ENCODE data around the gene VTCN1. TPM values are rescaled to one million over a fixed set of nuclear protein-coding genes. Genes with fewer than 3 reads are reported as not detected.

VTCN1 gene
- total and polyA plus RNA-seq, 8 donors = 0.48 to 3.2 (median 0.65) TPM; not detected in 4

- Histone ChIP-seq H3K27ac (no peak overlapping the region), H3K36me3 (no peaks in the 10 kb centered on the region), H3K4me1 (peaks cover 0 to under 1% (median 0%) of the 10 kb centered on the region in 4 donors), H3K4me3 (no peak overlapping the region), H3K9me3 (no peaks in the 10 kb centered on the region), H3K27me3 (no peaks in the 10 kb centered on the region)
- intact Hi-C loops (cut with DNase I; ENCODE audit: low total_unique reads) = no loop called here
- TF ChIP-seq CTCF (IDR thresholded peaks at IDR 0.05) (no peak), POLR2AphosphoS5 (IDR thresholded peaks at IDR 0.05) (no peak), EP300 (IDR thresholded peaks at IDR 0.05) (no peak), POLR2A (IDR thresholded peaks at IDR 0.05) (no peak)
- no peak for DNase-seq
- 85 to 100% (median 88%) methylated on average over 1 of the region's 1 CpG for WGBS, 5 donors
Measured at GRCh38 chr1:117138561-117138960, 72.2 kb downstream of the VTCN1 start.

- no peak overlapping the region for H3K27ac ChIP-seq
Measured at GRCh38 chr1:117138106-117138505, 72.6 kb downstream of the VTCN1 start.

GRCh38 chr1:117137281-117137855 lies 73.4 kb downstream of the VTCN1 start:
- H3K4me1 ChIP-seq = no peaks in the 10 kb centered on the region
- no peaks in the 10 kb centered on the region for H3K9me3 ChIP-seq
- DNase-seq = no peak
- no peaks in the 10 kb centered on the region for H3K36me3 ChIP-seq
- intact Hi-C loops (cut with DNase I; ENCODE audit: low total_unique reads) = no loop called here
- WGBS, 5 donors = 54 to 87% (median 59%) methylated on average over 3 of the region's 3 CpGs
- no peak overlapping the region for H3K4me3 ChIP-seq
- no peaks in the 10 kb centered on the region for H3K27me3 ChIP-seq
- no peak overlapping the region for H3K27ac ChIP-seq
- TF ChIP-seq CTCF (IDR thresholded peaks at IDR 0.05) (no peak), EP300 (IDR thresholded peaks at IDR 0.05) (no peak), POLR2A (IDR thresholded peaks at IDR 0.05) (no peak), POLR2AphosphoS5 (IDR thresholded peaks at IDR 0.05) (no peak)

More at GRCh38 chr1:117138106-117138505, 72.6 kb downstream of the VTCN1 start:
- intact Hi-C loops (cut with DNase I; ENCODE audit: low total_unique reads) = no loop called here
- no peaks in the 10 kb centered on the region for H3K9me3 ChIP-seq
- no peak overlapping the region for H3K4me3 ChIP-seq
- TF ChIP-seq EP300 (IDR thresholded peaks at IDR 0.05) = no peak
- no peak for TF ChIP-seq POLR2A (IDR thresholded peaks at IDR 0.05)
- no peak for TF ChIP-seq POLR2AphosphoS5 (IDR thresholded peaks at IDR 0.05)
- no peak for TF ChIP-seq CTCF (IDR thresholded peaks at IDR 0.05)
- no peaks in the 10 kb centered on the region for H3K27me3 ChIP-seq
- H3K36me3 ChIP-seq = no peaks in the 10 kb centered on the region
- H3K4me1 ChIP-seq = no peaks in the 10 kb centered on the region
- WGBS, 5 donors = 84 to 95% (median 89%) methylated on average over 3 of the region's 3 CpGs
- no peak for DNase-seq

- Histone ChIP-seq H3K27ac (no peak overlapping the region), H3K4me3 (no peak overlapping the region)
- no peak for DNase-seq
Measured at GRCh38 chr1:117136749-117137148, 74.0 kb downstream of the VTCN1 start.

More at GRCh38 chr1:117136749-117137148, 74.0 kb downstream of the VTCN1 start:
- TF ChIP-seq EP300 (IDR thresholded peaks at IDR 0.05) = no peak
- no peak for TF ChIP-seq CTCF (IDR thresholded peaks at IDR 0.05)
- 48 to 71% (median 66%) methylated on average over 2 of the region's 2 CpGs for WGBS, 5 donors
- no peaks in the 10 kb centered on the region for H3K9me3 ChIP-seq
- H3K27me3 ChIP-seq = no peaks in the 10 kb centered on the region
- H3K4me1 ChIP-seq = no peaks in the 10 kb centered on the region
- no peaks in the 10 kb centered on the region for H3K36me3 ChIP-seq
- intact Hi-C loops (cut with DNase I; ENCODE audit: low total_unique reads) = no loop called here
